Measurements from ENCODE around the gene DMD. TPM values are rescaled to one million over a fixed set of nuclear protein-coding genes. Genes with fewer than 3 reads are reported as not detected.

Gene DMD
- total and polyA plus RNA-seq, 2 donors (not counting 1 experiment from before 2014, with no cell fraction given), result 2.0 to 51.8 TPM

DNA sequence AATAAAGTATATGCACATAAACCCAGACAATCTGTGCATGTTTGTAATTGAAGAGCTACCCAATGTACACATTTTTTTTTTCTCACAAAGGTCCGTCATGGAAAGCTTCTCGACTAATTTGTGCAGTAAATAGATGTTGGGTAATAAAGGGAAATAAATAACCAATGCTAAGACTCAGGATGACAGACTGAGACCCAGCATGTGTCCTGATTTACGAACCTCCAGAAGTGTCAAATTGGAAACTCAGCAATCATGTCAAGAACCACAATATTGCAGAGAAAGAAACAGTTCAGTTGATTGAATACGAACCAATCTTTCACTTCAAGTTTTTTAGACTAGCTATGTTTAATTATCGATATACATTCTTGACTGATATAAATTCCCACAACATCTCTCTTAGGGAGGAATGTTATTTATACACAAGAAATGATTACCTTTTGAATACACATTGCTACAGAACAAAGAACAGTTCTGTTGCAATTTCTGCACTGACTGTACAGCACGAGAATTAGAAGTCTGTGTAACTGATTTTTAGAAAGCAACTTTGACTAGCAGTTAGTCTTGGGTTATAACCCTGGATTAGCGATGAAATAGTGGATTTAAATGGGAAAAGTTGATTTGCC is 1513.9 kb downstream of the DMD start:
- no peak for ATAC-seq (ENCODE audit: low read depth)
- TF ChIP-seq, protein P1, sequence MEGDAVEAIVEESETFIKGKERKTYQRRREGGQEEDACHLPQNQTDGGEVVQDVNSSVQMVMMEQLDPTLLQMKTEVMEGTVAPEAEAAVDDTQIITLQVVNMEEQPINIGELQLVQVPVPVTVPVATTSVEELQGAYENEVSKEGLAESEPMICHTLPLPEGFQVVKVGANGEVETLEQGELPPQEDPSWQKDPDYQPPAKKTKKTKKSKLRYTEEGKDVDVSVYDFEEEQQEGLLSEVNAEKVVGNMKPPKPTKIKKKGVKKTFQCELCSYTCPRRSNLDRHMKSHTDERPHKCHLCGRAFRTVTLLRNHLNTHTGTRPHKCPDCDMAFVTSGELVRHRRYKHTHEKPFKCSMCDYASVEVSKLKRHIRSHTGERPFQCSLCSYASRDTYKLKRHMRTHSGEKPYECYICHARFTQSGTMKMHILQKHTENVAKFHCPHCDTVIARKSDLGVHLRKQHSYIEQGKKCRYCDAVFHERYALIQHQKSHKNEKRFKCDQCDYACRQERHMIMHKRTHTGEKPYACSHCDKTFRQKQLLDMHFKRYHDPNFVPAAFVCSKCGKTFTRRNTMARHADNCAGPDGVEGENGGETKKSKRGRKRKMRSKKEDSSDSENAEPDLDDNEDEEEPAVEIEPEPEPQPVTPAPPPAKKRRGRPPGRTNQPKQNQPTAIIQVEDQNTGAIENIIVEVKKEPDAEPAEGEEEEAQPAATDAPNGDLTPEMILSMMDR (IDR thresholded peaks at IDR 0.05), result no peak
- no peak for TF ChIP-seq EZH2 (IDR thresholded peaks at IDR 0.05; ENCODE audit: borderline replicate concordance, insufficient read depth, low read depth, low read length, poor library complexity, severe bottlenecking)
- Histone ChIP-seq H4K20me1 (ENCODE audit: control insufficient read depth, insufficient read depth, low read length, poor library complexity, severe bottlenecking) (no peaks in the 10 kb centered on the region), H3K79me2 (ENCODE audit: control insufficient read depth, insufficient read depth, low read length) (no peaks in the 10 kb centered on the region), H2AFZ (ENCODE audit: insufficient read depth, low read depth, low read length, poor library complexity, severe bottlenecking) (no peak overlapping the region), H3K4me2 (replicated peaks; ENCODE audit: low read depth, low read length, poor library complexity, severe bottlenecking) (no peak overlapping the region), H3K27ac (ENCODE audit: low read length in 2 of 2) (no peak overlapping the region), H3K9me3 (ENCODE audit: control extremely low read depth in 1 of 3, control insufficient read depth in 2 of 3, insufficient read depth in 1 of 3, low read length in 2 of 3) (no peaks in the 10 kb centered on the region), H3K27me3 (replicated peaks in 1 of 4; ENCODE audit: control extremely low read depth in 1 of 4, control insufficient read depth in 3 of 4, insufficient read depth in 4 of 4, low read length in 3 of 4) (no peaks in the 10 kb centered on the region), H3K9ac (ENCODE audit: low read length) (no peak overlapping the region), H3K36me3 (replicated peaks in 1 of 2; ENCODE audit: control extremely low read depth in 1 of 2, control insufficient read depth in 1 of 2, extremely low read depth in 1 of 2, insufficient read depth in 2 of 2, low read length in 1 of 2) (no peaks in the 10 kb centered on the region), H3K4me3 (ENCODE audit: control extremely low read depth in 1 of 5, extremely low read depth in 1 of 5, insufficient read depth in 1 of 5, low read depth in 2 of 5, low read length in 4 of 5) (no peak overlapping the region), H3K4me1 (ENCODE audit: control insufficient read depth in 2 of 2, insufficient read depth in 2 of 2, low read length in 2 of 2) (no peaks in the 10 kb centered on the region)
- H3K4me3 Mint-ChIP-seq, result no peak overlapping the region
- no peaks in the 10 kb centered on the region for H3K9me3 Mint-ChIP-seq (ENCODE audit: insufficient read depth)
- no peaks in the 10 kb centered on the region for H3K27me3 Mint-ChIP-seq
- no peak for DNase-seq
- no peaks in the 10 kb centered on the region for H3K4me1 Mint-ChIP-seq
- ChIA-PET POLR2A (no interaction called here), CTCF (no interaction called here)
- H3K27ac Mint-ChIP-seq, result no peak overlapping the region
- WGBS (ENCODE audit: insufficient coverage), result no CpG with 5 or more reads among the region's 7 CpGs
- intact Hi-C loops (cut with micrococcal nuclease), result no loop called here

DNA sequence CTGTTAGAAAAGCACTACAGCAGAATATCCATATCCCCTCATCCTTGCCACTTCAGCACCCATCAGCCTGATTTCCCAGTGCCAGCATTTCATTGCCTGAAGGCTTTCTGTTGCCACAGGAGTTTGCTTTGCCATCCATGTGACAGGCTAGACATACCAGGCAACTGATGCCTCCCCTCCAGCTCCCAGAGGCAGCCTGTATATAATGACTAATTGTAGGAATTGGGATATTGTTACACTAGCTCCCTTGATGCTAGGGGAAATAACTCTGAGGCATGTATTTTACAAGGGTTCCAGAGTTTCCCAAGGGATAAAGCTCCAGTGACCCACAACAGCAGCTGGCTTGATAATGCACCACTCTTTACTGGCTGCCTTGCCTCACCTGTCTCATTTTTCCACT is 1531.5 kb downstream of the DMD start:
- no peaks in the 10 kb centered on the region for H3K9me3 Mint-ChIP-seq (ENCODE audit: insufficient read depth)
- Histone ChIP-seq H2AFZ (ENCODE audit: insufficient read depth, low read depth, low read length, poor library complexity, severe bottlenecking) (no peak overlapping the region), H3K4me1 (ENCODE audit: control insufficient read depth in 2 of 2, insufficient read depth in 2 of 2, low read length in 2 of 2) (no peaks in the 10 kb centered on the region), H4K20me1 (ENCODE audit: control insufficient read depth, insufficient read depth, low read length, poor library complexity, severe bottlenecking) (no peaks in the 10 kb centered on the region), H3K36me3 (replicated peaks in 1 of 2; ENCODE audit: control extremely low read depth in 1 of 2, control insufficient read depth in 1 of 2, extremely low read depth in 1 of 2, insufficient read depth in 2 of 2, low read length in 1 of 2) (no peaks in the 10 kb centered on the region), H3K27ac (ENCODE audit: low read length in 2 of 2) (no peak overlapping the region), H3K9me3 (ENCODE audit: control extremely low read depth in 1 of 3, control insufficient read depth in 2 of 3, insufficient read depth in 1 of 3, low read length in 2 of 3) (no peaks in the 10 kb centered on the region), H3K4me2 (replicated peaks; ENCODE audit: low read depth, low read length, poor library complexity, severe bottlenecking) (no peak overlapping the region), H3K27me3 (replicated peaks in 1 of 4; ENCODE audit: control extremely low read depth in 1 of 4, control insufficient read depth in 3 of 4, insufficient read depth in 4 of 4, low read length in 3 of 4) (no peaks in the 10 kb centered on the region), H3K79me2 (ENCODE audit: control insufficient read depth, insufficient read depth, low read length) (no peaks in the 10 kb centered on the region), H3K9ac (ENCODE audit: low read length) (no peak overlapping the region), H3K4me3 (ENCODE audit: control extremely low read depth in 1 of 5, extremely low read depth in 1 of 5, insufficient read depth in 1 of 5, low read depth in 2 of 5, low read length in 4 of 5) (no peak overlapping the region)
- no peak overlapping the region for H3K4me3 Mint-ChIP-seq
- intact Hi-C loops (cut with micrococcal nuclease), result no loop called here
- POLR2A ChIA-PET, result no interaction called here
- H3K4me1 Mint-ChIP-seq, result no peaks in the 10 kb centered on the region
- H3K27me3 Mint-ChIP-seq, result no peaks in the 10 kb centered on the region
- ATAC-seq (ENCODE audit: low read depth) (no peak), DNase-seq (no peak)
- TF ChIP-seq EZH2 (IDR thresholded peaks at IDR 0.05; ENCODE audit: borderline replicate concordance, insufficient read depth, low read depth, low read length, poor library complexity, severe bottlenecking), result no peak
- TF ChIP-seq, protein P1 (IDR thresholded peaks at IDR 0.05), result no peak
- no peak overlapping the region for H3K27ac Mint-ChIP-seq
- CTCF ChIA-PET, result no interaction called here
